ENCODE results near the gene IL17REL. TPM values are rescaled to one million over a fixed set of nuclear protein-coding genes. Genes with fewer than 3 reads are reported as not detected.

The IL17REL gene
- total RNA-seq, 2 donors from 2014 or later: 0.68 TPM; not detected in 1

DNA sequence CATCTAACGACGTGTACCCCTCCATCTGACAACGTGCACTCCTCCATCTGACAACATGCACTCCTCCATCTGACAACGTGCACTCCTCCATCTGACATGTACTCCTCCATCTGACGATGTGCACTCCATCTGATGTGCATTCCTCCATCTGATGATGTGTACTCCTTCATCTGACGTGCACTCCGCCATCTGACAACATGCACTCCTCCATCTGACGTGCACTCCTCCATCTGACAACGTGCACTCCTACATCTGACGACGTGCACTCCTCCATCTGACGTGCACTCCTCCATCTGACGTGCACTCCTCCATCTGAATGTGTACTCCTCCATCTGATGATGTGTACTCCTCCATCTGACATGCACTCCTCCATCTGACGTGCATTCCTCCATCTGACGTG lies 8.0 kb upstream of the IL17REL start:
- H3K27ac ChIP-seq: no peak overlapping the region
- H3K4me1 ChIP-seq (replicated peaks): no peaks in the 10 kb centered on the region
- intact Hi-C loops (cut with DNase I): no loop called here
- WGBS: 88% methylated on average over 15 of the region's 15 CpGs
- H3K36me3 ChIP-seq: no peaks in the 10 kb centered on the region
- no peak for DNase-seq (ENCODE audit: low spot score)
- H3K4me3 ChIP-seq: no peak overlapping the region
- H3K27me3 ChIP-seq (replicated peaks; ENCODE audit: insufficient read depth): no peaks in the 10 kb centered on the region
- no peaks in the 10 kb centered on the region for H3K9me3 ChIP-seq
- TF ChIP-seq POLR2AphosphoS5 (IDR thresholded peaks at IDR 0.05): no peak
- TF ChIP-seq POLR2A (IDR thresholded peaks at IDR 0.05): no peak
- TF ChIP-seq, protein P1, sequence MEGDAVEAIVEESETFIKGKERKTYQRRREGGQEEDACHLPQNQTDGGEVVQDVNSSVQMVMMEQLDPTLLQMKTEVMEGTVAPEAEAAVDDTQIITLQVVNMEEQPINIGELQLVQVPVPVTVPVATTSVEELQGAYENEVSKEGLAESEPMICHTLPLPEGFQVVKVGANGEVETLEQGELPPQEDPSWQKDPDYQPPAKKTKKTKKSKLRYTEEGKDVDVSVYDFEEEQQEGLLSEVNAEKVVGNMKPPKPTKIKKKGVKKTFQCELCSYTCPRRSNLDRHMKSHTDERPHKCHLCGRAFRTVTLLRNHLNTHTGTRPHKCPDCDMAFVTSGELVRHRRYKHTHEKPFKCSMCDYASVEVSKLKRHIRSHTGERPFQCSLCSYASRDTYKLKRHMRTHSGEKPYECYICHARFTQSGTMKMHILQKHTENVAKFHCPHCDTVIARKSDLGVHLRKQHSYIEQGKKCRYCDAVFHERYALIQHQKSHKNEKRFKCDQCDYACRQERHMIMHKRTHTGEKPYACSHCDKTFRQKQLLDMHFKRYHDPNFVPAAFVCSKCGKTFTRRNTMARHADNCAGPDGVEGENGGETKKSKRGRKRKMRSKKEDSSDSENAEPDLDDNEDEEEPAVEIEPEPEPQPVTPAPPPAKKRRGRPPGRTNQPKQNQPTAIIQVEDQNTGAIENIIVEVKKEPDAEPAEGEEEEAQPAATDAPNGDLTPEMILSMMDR (IDR thresholded peaks at IDR 0.05): no peak

DNA sequence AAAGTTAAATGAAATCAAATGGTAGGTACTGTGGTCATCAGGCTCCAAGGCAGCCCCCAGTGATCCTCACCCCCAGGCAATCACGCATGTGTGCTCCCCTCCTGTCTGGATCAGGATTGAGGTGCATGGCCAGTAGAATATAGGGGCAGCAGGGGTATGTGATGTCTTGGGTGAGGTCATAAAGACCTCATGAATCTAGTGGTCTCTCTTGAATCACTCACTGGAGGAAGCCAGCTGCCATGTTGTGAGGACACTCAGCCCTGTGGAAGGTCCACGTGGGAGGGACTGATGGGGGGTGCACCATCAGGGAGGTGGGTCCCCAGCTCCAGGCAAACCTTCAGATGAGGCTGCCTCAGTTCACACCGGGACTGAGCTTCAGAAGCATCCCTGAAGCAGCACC lies 6.8 kb upstream of the IL17REL start:
- no peak overlapping the region for H3K4me3 ChIP-seq
- intact Hi-C loops (cut with DNase I): no loop called here
- H3K36me3 ChIP-seq: no peaks in the 10 kb centered on the region
- DNase-seq (ENCODE audit: low spot score): no peak
- 76% methylated on average over 3 of the region's 3 CpGs for WGBS
- no peak overlapping the region for H3K27ac ChIP-seq
- H3K9me3 ChIP-seq: no peaks in the 10 kb centered on the region
- peaks cover 6% of the 10 kb centered on the region for H3K4me1 ChIP-seq (replicated peaks)
- peaks cover 2% of the 10 kb centered on the region for H3K27me3 ChIP-seq (replicated peaks; ENCODE audit: insufficient read depth)
- TF ChIP-seq, protein P1 (IDR thresholded peaks at IDR 0.05): no peak
- no peak for TF ChIP-seq POLR2AphosphoS5 (IDR thresholded peaks at IDR 0.05)
- no peak for TF ChIP-seq POLR2A (IDR thresholded peaks at IDR 0.05)

GRCh38 chr22:50018608-50019285 lies 6.2 kb upstream of the IL17REL start:
- Histone ChIP-seq H3K4me3 (no peak overlapping the region), H3K9me3 (no peaks in the 10 kb centered on the region), H3K36me3 (no peaks in the 10 kb centered on the region), H3K27me3 (replicated peaks; ENCODE audit: insufficient read depth) (peaks cover 7% of the 10 kb centered on the region), H3K27ac (no peak overlapping the region), H3K4me1 (replicated peaks) (peaks cover 6% of the 10 kb centered on the region)
- WGBS: 49% methylated on average over 11 of the region's 11 CpGs
- DNase-seq (ENCODE audit: low spot score): no peak
- intact Hi-C loops (cut with DNase I): no loop called here
- TF ChIP-seq, protein P1 (IDR thresholded peaks at IDR 0.05): no peak
- no peak for TF ChIP-seq POLR2A (IDR thresholded peaks at IDR 0.05)
- TF ChIP-seq POLR2AphosphoS5 (IDR thresholded peaks at IDR 0.05): no peak

GRCh38 chr22:50017701-50018224 lies 5.2 kb upstream of the IL17REL start:
- Histone ChIP-seq H3K4me3 (no peak overlapping the region), H3K27me3 (replicated peaks; ENCODE audit: insufficient read depth) (peaks cover 7% of the 10 kb centered on the region), H3K9me3 (no peaks in the 10 kb centered on the region), H3K27ac (no peak overlapping the region), H3K36me3 (no peaks in the 10 kb centered on the region), H3K4me1 (replicated peaks) (peaks cover 6% of the 10 kb centered on the region)
- TF ChIP-seq POLR2AphosphoS5 (IDR thresholded peaks at IDR 0.05): no peak
- TF ChIP-seq, protein P1 (IDR thresholded peaks at IDR 0.05): no peak
- no peak for TF ChIP-seq POLR2A (IDR thresholded peaks at IDR 0.05)
- DNase-seq (ENCODE audit: low spot score): no peak
- intact Hi-C loops (cut with DNase I): no loop called here
- 86% methylated on average over 6 of the region's 6 CpGs for WGBS
